Cardiac septum (tissue), 1 donor: ENCODE measurements around the gene RSU1. TPM values are rescaled to one million over a fixed set of nuclear protein-coding genes. Genes with fewer than 3 reads are reported as not detected.
"Not testable (repeated sequence)": the region's sequence is repeated elsewhere in the genome, so short reads cannot be mapped to it uniquely, and the experiment has no call there.

Experiments
- DNase-seq: peaks from one replicate; pipeline ENCODE4 v3.0.0-alpha.2; 2020; ENCODE audit warnings: low spot score
- intact Hi-C: fragments of 100-400 bp; cut with DNase I; formaldehyde crosslinking; loops from one replicate; pipeline ENCODE4 v1.14.0; 2022
- total RNA-seq: library from RNA; stranded (reverse); fragmentation: NEBNext Ultra II Directional; extraction: Animal tissue kit (Norgen Biotek cat#: 25700); gene quantifications from one replicate; pipeline ENCODE4 v1.2.1, GENCODE V29; 2021
- donor health status: DM: no; HTN: no; CAD: no.

RSU1 gene
- total RNA-seq, 1 donor from 2014 or later: 45.6 TPM

GRCh38 chr10:16828114-16828568 is 10.9 kb upstream of the RSU1 start:
- intact Hi-C loops: loop anchor here (5.0 kb wide), 1 partner anchor 429 kb away; no protein-coding TSS in a partner anchor
- DNase-seq: no peak

GRCh38 chr10:16827474-16827873 is 10.2 kb upstream of the RSU1 start:
- not testable (repeated sequence) for DNase-seq
- intact Hi-C loops: loop anchor here (5.0 kb wide), 1 partner anchor 430 kb away; no protein-coding TSS in a partner anchor

GRCh38 chr10:16822726-16823360 is 5.6 kb upstream of the RSU1 start:
- DNase-seq: no peak
- intact Hi-C loops: no loop called here

GRCh38 chr10:16822027-16822426 is 4.8 kb upstream of the RSU1 start:
- DNase-seq: no peak
- intact Hi-C loops: no loop called here

GRCh38 chr10:16820421-16820820 is 3.2 kb upstream of the RSU1 start:
- intact Hi-C loops: no loop called here

GRCh38 chr10:16820018-16820417 is 2.8 kb upstream of the RSU1 start:
- no peak for DNase-seq
- intact Hi-C loops: no loop called here

More at GRCh38 chr10:16820421-16820820, 3.2 kb upstream of the RSU1 start:
- no peak for DNase-seq

- no peak for DNase-seq
- intact Hi-C loops: loop anchor here (10.0 kb wide), 1 partner anchor 385 kb away; the partner anchor contains the start of gene PTER
Measured at GRCh38 chr10:16819436-16819835, 2.2 kb upstream of the RSU1 start.

- no peak for DNase-seq
- intact Hi-C loops: loop anchor here (10.0 kb wide), 1 partner anchor 384 kb away; the partner anchor contains the start of gene PTER
Measured at GRCh38 chr10:16819026-16819425, 1.8 kb upstream of the RSU1 start.

- intact Hi-C loops: loop anchor here (10.0 kb wide), 1 partner anchor 382 kb away; the partner anchor contains the start of gene PTER
Measured at GRCh38 chr10:16816830-16817124, 447 bp downstream of the RSU1 start.

GRCh38 chr10:16816171-16816570 is 1.1 kb downstream of the RSU1 start:
- DNase-seq: no peak

More at GRCh38 chr10:16816830-16817124, 447 bp downstream of the RSU1 start:
- DNase-seq: no peak

GRCh38 chr10:16814012-16814411 is 3.2 kb downstream of the RSU1 start:
- intact Hi-C loops: loop anchor here (10.0 kb wide), 1 partner anchor 379 kb away; the partner anchor contains the start of gene PTER
- DNase-seq: no peak

More at GRCh38 chr10:16816171-16816570, 1.1 kb downstream of the RSU1 start:
- intact Hi-C loops: loop anchor here (10.0 kb wide), 1 partner anchor 381 kb away; the partner anchor contains the start of gene PTER

- DNase-seq: no peak
- intact Hi-C loops: loop anchor here (10.0 kb wide), 1 partner anchor 378 kb away; the partner anchor contains the start of gene PTER
Measured at GRCh38 chr10:16812676-16813075, 4.5 kb downstream of the RSU1 start.

GRCh38 chr10:16811765-16812164 is 5.5 kb downstream of the RSU1 start:
- no peak for DNase-seq
- intact Hi-C loops: loop anchor here (10.0 kb wide), 1 partner anchor 377 kb away; the partner anchor contains the start of gene PTER

- intact Hi-C loops: loop anchor here (10.0 kb wide), 1 partner anchor 376 kb away; the partner anchor contains the start of gene PTER
- DNase-seq: no peak
Measured at GRCh38 chr10:16811292-16811691, 5.9 kb downstream of the RSU1 start.

- DNase-seq: no peak
- intact Hi-C loops: no loop called here
Measured at GRCh38 chr10:16809074-16809718, 8.0 kb downstream of the RSU1 start.

GRCh38 chr10:16804123-16804522 is 13.1 kb downstream of the RSU1 start:
- DNase-seq: no peak
- intact Hi-C loops: no loop called here

- intact Hi-C loops: no loop called here
- DNase-seq: no peak
Measured at GRCh38 chr10:16803464-16803863, 13.8 kb downstream of the RSU1 start.

GRCh38 chr10:16799621-16800020 is 17.6 kb downstream of the RSU1 start:
- intact Hi-C loops: no loop called here
- no peak for DNase-seq

GRCh38 chr10:16798571-16798970 is 18.7 kb downstream of the RSU1 start:
- intact Hi-C loops: no loop called here
- no peak for DNase-seq

- DNase-seq: no peak
- intact Hi-C loops: no loop called here
Measured at GRCh38 chr10:16795410-16796073, 21.7 kb downstream of the RSU1 start.
